Peyer's patch (tissue), 4 donors: ENCODE results near the gene TBL3.

Source experiments
- CTCF ChIP-seq, 6 experiments: fragments of 450-650 bp in 4 of 6; fragments of 200-600 bp in 2 of 6; sonication (generic) in 1 of 6; IDR thresholded peaks; one replicate each; pipeline ENCODE4 v1.5.1; 2017 to 2019; ENCODE audit warnings: antibody characterized with exemption in 6 of 6, mild to moderate bottlenecking in 3 of 6, moderate library complexity in 1 of 6
- POLR2A ChIP-seq, 2 donors: fragments of 450-650 bp; IDR thresholded peaks; one replicate each; pipeline ENCODE4 v1.5.1; 2017; ENCODE audit warnings: antibody characterized with exemption in 2 of 2, mild to moderate bottlenecking in 2 of 2, moderate library complexity in 2 of 2

GRCh38 chr16:1946495-1947368 lies 25.1 kb upstream of the TBL3 start:
- no peak for TF ChIP-seq POLR2A (IDR thresholded peaks at IDR 0.05)
- TF ChIP-seq CTCF (IDR thresholded peaks at IDR 0.05), result no peak
